SK-N-SH (cell line): ENCODE data around the gene ZFP64. TPM values are rescaled to one million over a fixed set of nuclear protein-coding genes. Genes with fewer than 3 reads are reported as not detected.

ENCODE experiments used
- CTCF ChIA-PET: fragments of 300-600, 350-600 bp; formaldehyde crosslinking; extraction: SDS; loops from one replicate; lab custom pipeline; 2021; lab: Yijun Ruan, JAX
- POLR2A ChIA-PET: fragments of 350-600 bp; sonication (Branson Sonifier 250); formaldehyde crosslinking; extraction: SDS; loops from one replicate; lab custom pipeline; 2020; ENCODE audit warnings: antibody characterized with exemption, inconsistent platforms; lab: Yijun Ruan, JAX
- DNase-seq: peaks from one replicate; pipeline ENCODE4 v3.0.0; 2012
- H2AFZ ChIP-seq: fragments of 200-600 bp; sonication (generic); 2 replicates; pipeline ENCODE4 v1.8.1; 2016; ENCODE audit warnings: antibody characterized with exemption, mild to moderate bottlenecking, low read depth
- H3F3A ChIP-seq: fragments of 200-600 bp; sonication (generic); replicated peaks from 2 replicates; pipeline ENCODE3; 2016; ENCODE audit warnings: antibody characterized with exemption, mild to moderate bottlenecking; ENCODE audit not compliant: insufficient read depth
- H3K27ac ChIP-seq, 2 experiments: fragments of 200-500 bp in 1 of 2; fragments of 200-600 bp in 1 of 2; sonication (Bioruptor generic) in 1 of 2; sonication (generic), shearing (Covaris generic) in 1 of 2; 2 replicates each; pipeline versions ENCODE4 v1.5.1 to v1.6.1; 2014 to 2016; ENCODE audit warnings: low read depth in 2 of 2, inconsistent platforms in 1 of 2, low read length in 1 of 2, mild to moderate bottlenecking in 1 of 2, mixed read lengths in 1 of 2
- H3K27me3 ChIP-seq: fragments of 200-600 bp; sonication (generic), shearing (Covaris generic); 2 replicates; pipeline ENCODE4 v1.6.1; 2016; ENCODE audit warnings: mixed run types; ENCODE audit not compliant: insufficient read depth
- H3K36me3 ChIP-seq, 2 experiments: fragments of 200-500 bp in 1 of 2; fragments of 200-600 bp in 1 of 2; sonication (Bioruptor generic) in 1 of 2; sonication (generic) in 1 of 2; replicated peaks in 1 of 2; 2 replicates each; pipeline versions ENCODE3 to v1.5.1; 2014 to 2016; ENCODE audit warnings: low read length in 1 of 2, mild to moderate bottlenecking in 1 of 2; ENCODE audit not compliant: insufficient read depth in 2 of 2, control insufficient read depth in 1 of 2
- H3K4me1 ChIP-seq, 2 experiments: fragments of 200-500 bp in 1 of 2; fragments of 200-600 bp in 1 of 2; sonication (Bioruptor generic) in 1 of 2; sonication (generic), shearing (Covaris generic) in 1 of 2; 2 replicates each; pipeline versions ENCODE4 v1.5.1 to v1.6.1; 2014 to 2016; ENCODE audit warnings: low read depth in 1 of 2, low read length in 1 of 2, mixed run types in 1 of 2; ENCODE audit not compliant: insufficient read depth in 2 of 2, control insufficient read depth in 1 of 2
- H3K4me2 ChIP-seq: fragments of 200-600 bp; sonication (generic), shearing (Covaris generic); 2 replicates; pipeline ENCODE4 v1.6.1; 2017; ENCODE audit warnings: mixed run types
- H3K4me3 ChIP-seq, 2 experiments: fragments of 200-500 bp in 1 of 2; fragments of 200-600 bp in 1 of 2; sonication (Bioruptor generic) in 1 of 2; sonication (generic), shearing (Covaris generic) in 1 of 2; 2 replicates each; pipeline versions ENCODE4 v1.5.1 to v1.8.1; 2014 to 2016; ENCODE audit warnings: low read depth in 2 of 2, inconsistent platforms in 1 of 2, low read length in 1 of 2, mild to moderate bottlenecking in 1 of 2, mixed read lengths in 1 of 2, moderate library complexity in 1 of 2
- H3K79me2 ChIP-seq: fragments of 200-600 bp; sonication (generic); 2 replicates; pipeline ENCODE4 v1.8.1; 2017; ENCODE audit warnings: mild to moderate bottlenecking; ENCODE audit not compliant: insufficient read depth
- H3K9ac ChIP-seq: fragments of 200-600 bp; sonication (generic); 2 replicates; pipeline ENCODE4 v1.6.1; 2017; ENCODE audit warnings: mixed run types
- H3K9me2 ChIP-seq: fragments of 200-600 bp; sonication (generic); 2 replicates; pipeline ENCODE4 v1.6.1; 2017; ENCODE audit warnings: mixed run types
- H3K9me3 ChIP-seq: fragments of 200-600 bp; sonication (generic); 2 replicates; pipeline ENCODE4 v1.6.1; 2017; ENCODE audit warnings: mixed run types, mild to moderate bottlenecking, moderate library complexity
- H4K20me1 ChIP-seq: fragments of 200-600 bp; sonication (generic); 2 replicates; pipeline ENCODE4 v1.6.1; 2017; ENCODE audit warnings: mild to moderate bottlenecking, mixed run types; ENCODE audit not compliant: insufficient read depth
- CHD2 ChIP-seq: fragments of 150-350 bp; IDR thresholded peaks from 2 replicates; pipeline ENCODE4 v1.6.1; 2018; ENCODE audit warnings: low read length; ENCODE audit not compliant: partially characterized antibody
- ELF1 ChIP-seq: IDR thresholded peaks from 2 replicates; pipeline ENCODE4 v1.4.0; 2012
- EP300 ChIP-seq, 2 experiments: IDR thresholded peaks; 2 replicates each; pipeline versions ENCODE4 v1.4.0 to v1.6.1; 2012; ENCODE audit warnings: borderline replicate concordance in 1 of 2, low read depth in 1 of 2, low read length in 1 of 2
- FOXJ3 ChIP-seq: sonication (generic); formaldehyde crosslinking; IDR thresholded peaks from 2 replicates; pipeline ENCODE4 v1.5.1; 2020; ENCODE audit warnings: mild to moderate bottlenecking, missing genetic modification reagents
- FOXM1 ChIP-seq: IDR thresholded peaks from 2 replicates; pipeline ENCODE4 v1.4.0; 2012; ENCODE audit warnings: low read depth, mild to moderate bottlenecking
- GATA2 ChIP-seq: sonication (generic); formaldehyde crosslinking; IDR thresholded peaks from 2 replicates; pipeline ENCODE4 v1.5.0; 2020; ENCODE audit warnings: mild to moderate bottlenecking, missing genetic modification reagents
- JUND ChIP-seq: IDR thresholded peaks from 2 replicates; pipeline ENCODE4 v1.4.0; 2012
- MXI1 ChIP-seq: IDR thresholded peaks from 2 replicates; pipeline ENCODE4 v1.6.1; 2012; ENCODE audit warnings: mild to moderate bottlenecking, low read depth, low read length, improper control_type of control experiment
- NRF1 ChIP-seq: IDR thresholded peaks from 2 replicates; pipeline ENCODE4 v1.6.1; 2012; ENCODE audit warnings: low read depth, mild to moderate bottlenecking, low read length
- POLR2AphosphoS5 ChIP-seq: IDR thresholded peaks from 2 replicates; pipeline ENCODE4 v1.6.1; 2012; ENCODE audit warnings: low read depth, low read length
- RAD21 ChIP-seq: IDR thresholded peaks from 2 replicates; pipeline ENCODE4 v1.6.1; 2012; ENCODE audit warnings: mild to moderate bottlenecking, low read length
- RCOR1 ChIP-seq: fragments of 150-350 bp; IDR thresholded peaks from 2 replicates; pipeline ENCODE4 v1.6.1; 2017; ENCODE audit warnings: antibody characterized with exemption, low read length
- SMC3 ChIP-seq: IDR thresholded peaks from 2 replicates; pipeline ENCODE4 v1.6.1; 2012; ENCODE audit warnings: low read depth, low read length, improper control_type of control experiment
- TAF1 ChIP-seq: IDR thresholded peaks from 2 replicates; pipeline ENCODE4 v1.6.1; 2012; ENCODE audit warnings: low read depth, mild to moderate bottlenecking, low read length, moderate library complexity, borderline replicate concordance
- TCF12 ChIP-seq: IDR thresholded peaks from 2 replicates; pipeline ENCODE4 v1.4.0; 2012
- YY1 ChIP-seq: IDR thresholded peaks from 2 replicates; pipeline ENCODE4 v1.4.0; 2012; ENCODE audit warnings: low read depth, mild to moderate bottlenecking
- WGBS: methylation state at CpG from one replicate; pipeline ENCODE4 v1.1.6; 2017; ENCODE audit warnings: low lambda C conversion rate; 5-methylcytosine and 5-hydroxymethylcytosine counted together
- polyA plus RNA-seq, 3 experiments: library from polyadenylated mRNA; depleted of rRNA; stranded (reverse); fragments of >200 nt; gene quantifications; 2 replicates each; pipeline ENCODE4 v1.2.3, GENCODE V29; 2012
- TF ChIP-seq, protein P1 (sequence below): IDR thresholded peaks from 2 replicates; pipeline ENCODE4; 2012
- TF ChIP-seq, protein P2 (sequence below): IDR thresholded peaks from 2 replicates; pipeline ENCODE4 v1.4.0; 2012; ENCODE audit warnings: low read depth
- TF ChIP-seq, protein P3 (sequence below): fragments of 150-350 bp; IDR thresholded peaks from 2 replicates; pipeline ENCODE4 v1.6.1; 2016; ENCODE audit warnings: mild to moderate bottlenecking, low read depth, low read length
- TF ChIP-seq, protein P4 (sequence below): IDR thresholded peaks from 2 replicates; pipeline ENCODE4 v1.4.0; 2012; ENCODE audit warnings: low read depth, borderline replicate concordance
- TF ChIP-seq, protein P5 (sequence below): fragments of 200-600 bp; sonication (generic); IDR thresholded peaks from 2 replicates; pipeline ENCODE4 v1.6.1; 2017; ENCODE audit warnings: antibody characterized with exemption, mild to moderate bottlenecking, moderate library complexity

ZFP64 gene
- polyA plus RNA-seq, 1 of the 3 experiments (the other 2 are of a cell fraction) = 12.8 TPM

DNA sequence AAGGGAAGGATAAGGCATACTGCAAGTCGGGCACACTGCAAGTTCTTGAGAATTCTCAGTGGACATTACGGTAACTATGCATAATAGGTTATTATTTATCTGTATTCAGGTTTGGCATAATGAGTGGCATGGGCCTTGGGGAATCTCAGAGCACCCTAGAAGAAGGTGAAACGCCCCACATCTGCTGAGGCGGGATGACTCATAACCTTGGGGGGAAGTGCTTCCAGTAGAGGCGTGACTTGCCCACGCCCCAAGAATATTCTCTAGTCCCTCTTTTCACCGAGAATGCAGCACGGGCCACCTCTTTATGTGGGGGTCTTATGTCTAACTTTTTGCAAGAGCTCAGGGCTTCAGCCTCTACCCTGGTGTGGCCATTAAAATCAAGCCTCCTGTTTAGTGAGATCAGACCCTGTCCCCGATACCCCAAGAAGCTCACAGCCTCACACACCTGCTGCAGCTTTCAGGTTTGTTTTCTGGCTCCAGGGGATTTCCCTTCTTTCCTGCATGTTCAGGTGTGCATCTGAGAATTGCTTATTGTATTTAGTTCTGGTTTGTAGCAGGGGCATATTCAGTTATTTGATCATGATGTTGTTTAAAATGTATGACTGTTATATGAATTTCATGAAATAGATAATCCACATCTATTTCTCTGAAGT, 19.1 kb downstream of the ZFP64 start:
- no peaks in the 10 kb centered on the region for H3F3A ChIP-seq
- no peak overlapping the region for H2AFZ ChIP-seq
- 0 out of 2 replicates have a peak, but pooled peaks cover 2% of the 10 kb centered on the region for H3K79me2 ChIP-seq
- ChIA-PET CTCF (interaction anchor here (0.6 to 2.7 kb wide), 3 partner anchors 18 to 578 kb away, joined by 3 to 12 read pairs (median 3); partner anchors contain the start of gene ZFP64), POLR2A (no interaction called here)
- no peaks in the 10 kb centered on the region for H3K9me3 ChIP-seq
- H3K4me1 ChIP-seq = no peaks in the 10 kb centered on the region
- TF ChIP-seq MXI1 = no peak
- TF ChIP-seq, protein P1, sequence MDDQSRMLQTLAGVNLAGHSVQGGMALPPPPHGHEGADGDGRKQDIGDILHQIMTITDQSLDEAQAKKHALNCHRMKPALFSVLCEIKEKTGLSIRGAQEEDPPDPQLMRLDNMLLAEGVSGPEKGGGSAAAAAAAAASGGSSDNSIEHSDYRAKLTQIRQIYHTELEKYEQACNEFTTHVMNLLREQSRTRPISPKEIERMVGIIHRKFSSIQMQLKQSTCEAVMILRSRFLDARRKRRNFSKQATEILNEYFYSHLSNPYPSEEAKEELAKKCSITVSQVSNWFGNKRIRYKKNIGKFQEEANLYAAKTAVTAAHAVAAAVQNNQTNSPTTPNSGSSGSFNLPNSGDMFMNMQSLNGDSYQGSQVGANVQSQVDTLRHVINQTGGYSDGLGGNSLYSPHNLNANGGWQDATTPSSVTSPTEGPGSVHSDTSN = no peak
- TF ChIP-seq, protein P2, sequence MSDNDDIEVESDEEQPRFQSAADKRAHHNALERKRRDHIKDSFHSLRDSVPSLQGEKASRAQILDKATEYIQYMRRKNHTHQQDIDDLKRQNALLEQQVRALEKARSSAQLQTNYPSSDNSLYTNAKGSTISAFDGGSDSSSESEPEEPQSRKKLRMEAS = no peak
- no peak for TF ChIP-seq ELF1
- TF ChIP-seq, protein P3, sequence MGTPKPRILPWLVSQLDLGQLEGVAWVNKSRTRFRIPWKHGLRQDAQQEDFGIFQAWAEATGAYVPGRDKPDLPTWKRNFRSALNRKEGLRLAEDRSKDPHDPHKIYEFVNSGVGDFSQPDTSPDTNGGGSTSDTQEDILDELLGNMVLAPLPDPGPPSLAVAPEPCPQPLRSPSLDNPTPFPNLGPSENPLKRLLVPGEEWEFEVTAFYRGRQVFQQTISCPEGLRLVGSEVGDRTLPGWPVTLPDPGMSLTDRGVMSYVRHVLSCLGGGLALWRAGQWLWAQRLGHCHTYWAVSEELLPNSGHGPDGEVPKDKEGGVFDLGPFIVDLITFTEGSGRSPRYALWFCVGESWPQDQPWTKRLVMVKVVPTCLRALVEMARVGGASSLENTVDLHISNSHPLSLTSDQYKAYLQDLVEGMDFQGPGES = no peak
- TF ChIP-seq TCF12 = no peak
- no peak for TF ChIP-seq FOXM1
- TF ChIP-seq RAD21 = no peak
- TF ChIP-seq NRF1 = no peak
- TF ChIP-seq EP300 (IDR thresholded peaks at IDR 0.05; ENCODE audit: borderline replicate concordance in 1 of 2, low read depth in 1 of 2, low read length in 1 of 2) = no peak
- TF ChIP-seq POLR2AphosphoS5 = no peak
- no peak overlapping the region for H3K9ac ChIP-seq
- WGBS = 91% methylated on average over 9 of the region's 9 CpGs
- H3K9me2 ChIP-seq = no peaks in the 10 kb centered on the region
- H3K27ac ChIP-seq = no peak overlapping the region
- no peak for DNase-seq
- peaks cover 9 to 14% of the 10 kb centered on the region in 2 experiments for H3K36me3 ChIP-seq
- H4K20me1 ChIP-seq = 0 out of 2 replicates have a peak, but pooled peaks cover 2% of the 10 kb centered on the region
- no peak overlapping the region for H3K4me2 ChIP-seq
- H3K27me3 ChIP-seq = no peaks in the 10 kb centered on the region
- no peak overlapping the region for H3K4me3 ChIP-seq

DNA sequence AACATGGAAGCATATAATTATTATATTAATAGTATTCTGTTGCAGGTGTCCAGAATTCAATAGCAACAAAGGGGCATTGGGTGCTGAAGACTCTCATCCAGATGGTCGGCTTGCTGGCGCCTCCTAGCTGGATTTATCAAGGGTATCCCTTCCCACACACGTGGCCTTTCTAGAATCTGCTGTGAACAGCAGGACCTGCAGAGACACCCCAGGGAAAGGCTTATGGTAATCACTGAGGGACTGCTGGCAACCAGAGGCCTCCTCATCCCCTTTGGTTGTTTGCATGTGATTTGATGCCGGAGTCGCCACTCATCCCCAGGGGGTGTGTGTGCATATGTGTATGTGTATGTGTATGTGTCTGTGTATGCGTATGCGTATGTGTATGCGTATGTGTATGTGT, 20.6 kb downstream of the ZFP64 start:
- Histone ChIP-seq H3K27ac (no peak overlapping the region), H4K20me1 (0 out of 2 replicates have a peak, but pooled peaks cover 2% of the 10 kb centered on the region), H3K9me3 (no peaks in the 10 kb centered on the region), H3K9me2 (no peaks in the 10 kb centered on the region), H3K36me3 (peaks cover 9 to 14% of the 10 kb centered on the region in 2 experiments), H3K4me3 (no peak overlapping the region), H3F3A (no peaks in the 10 kb centered on the region), H3K9ac (no peak overlapping the region), H3K4me2 (no peak overlapping the region), H3K79me2 (0 out of 2 replicates have a peak, but pooled peaks cover 2% of the 10 kb centered on the region), H3K4me1 (no peaks in the 10 kb centered on the region), H2AFZ (no peak overlapping the region), H3K27me3 (no peaks in the 10 kb centered on the region)
- CTCF ChIA-PET = no interaction called here
- TF ChIP-seq SMC3 (no peak), JUND (no peak), POLR2AphosphoS5 (no peak), EP300 (IDR thresholded peaks at IDR 0.05; ENCODE audit: borderline replicate concordance in 1 of 2, low read depth in 1 of 2, low read length in 1 of 2) (no peak), YY1 (no peak), RCOR1 (no peak), ELF1 (no peak), CHD2 (no peak), RAD21 (no peak), TAF1 (no peak), FOXJ3 (CRISPR knock-in tag) (no peak), GATA2 (CRISPR knock-in tag) (no peak)
- TF ChIP-seq, protein P4, sequence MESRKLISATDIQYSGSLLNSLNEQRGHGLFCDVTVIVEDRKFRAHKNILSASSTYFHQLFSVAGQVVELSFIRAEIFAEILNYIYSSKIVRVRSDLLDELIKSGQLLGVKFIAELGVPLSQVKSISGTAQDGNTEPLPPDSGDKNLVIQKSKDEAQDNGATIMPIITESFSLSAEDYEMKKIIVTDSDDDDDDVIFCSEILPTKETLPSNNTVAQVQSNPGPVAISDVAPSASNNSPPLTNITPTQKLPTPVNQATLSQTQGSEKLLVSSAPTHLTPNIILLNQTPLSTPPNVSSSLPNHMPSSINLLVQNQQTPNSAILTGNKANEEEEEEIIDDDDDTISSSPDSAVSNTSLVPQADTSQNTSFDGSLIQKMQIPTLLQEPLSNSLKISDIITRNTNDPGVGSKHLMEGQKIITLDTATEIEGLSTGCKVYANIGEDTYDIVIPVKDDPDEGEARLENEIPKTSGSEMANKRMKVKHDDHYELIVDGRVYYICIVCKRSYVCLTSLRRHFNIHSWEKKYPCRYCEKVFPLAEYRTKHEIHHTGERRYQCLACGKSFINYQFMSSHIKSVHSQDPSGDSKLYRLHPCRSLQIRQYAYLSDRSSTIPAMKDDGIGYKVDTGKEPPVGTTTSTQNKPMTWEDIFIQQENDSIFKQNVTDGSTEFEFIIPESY = no peak
- TF ChIP-seq, protein P5, sequence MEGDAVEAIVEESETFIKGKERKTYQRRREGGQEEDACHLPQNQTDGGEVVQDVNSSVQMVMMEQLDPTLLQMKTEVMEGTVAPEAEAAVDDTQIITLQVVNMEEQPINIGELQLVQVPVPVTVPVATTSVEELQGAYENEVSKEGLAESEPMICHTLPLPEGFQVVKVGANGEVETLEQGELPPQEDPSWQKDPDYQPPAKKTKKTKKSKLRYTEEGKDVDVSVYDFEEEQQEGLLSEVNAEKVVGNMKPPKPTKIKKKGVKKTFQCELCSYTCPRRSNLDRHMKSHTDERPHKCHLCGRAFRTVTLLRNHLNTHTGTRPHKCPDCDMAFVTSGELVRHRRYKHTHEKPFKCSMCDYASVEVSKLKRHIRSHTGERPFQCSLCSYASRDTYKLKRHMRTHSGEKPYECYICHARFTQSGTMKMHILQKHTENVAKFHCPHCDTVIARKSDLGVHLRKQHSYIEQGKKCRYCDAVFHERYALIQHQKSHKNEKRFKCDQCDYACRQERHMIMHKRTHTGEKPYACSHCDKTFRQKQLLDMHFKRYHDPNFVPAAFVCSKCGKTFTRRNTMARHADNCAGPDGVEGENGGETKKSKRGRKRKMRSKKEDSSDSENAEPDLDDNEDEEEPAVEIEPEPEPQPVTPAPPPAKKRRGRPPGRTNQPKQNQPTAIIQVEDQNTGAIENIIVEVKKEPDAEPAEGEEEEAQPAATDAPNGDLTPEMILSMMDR = no peak
- TF ChIP-seq, protein P1 = no peak
- 97% methylated on average over 8 of the region's 8 CpGs for WGBS
- POLR2A ChIA-PET = no interaction called here
- DNase-seq = no peak
